Measurements from ENCODE around the gene SCPEP1.

- TF ChIP-seq POLR2A (IDR thresholded peaks at IDR 0.05): no peak
- TF ChIP-seq CTCF (IDR thresholded peaks at IDR 0.05): no peak
- TF ChIP-seq POLR2AphosphoS5 (IDR thresholded peaks at IDR 0.05): no peak
Measured at GRCh38 chr17:56994009-56994792, 16.3 kb downstream of the SCPEP1 start.
